HG03108 (cell line): ENCODE data around the gene MAP10.

ENCODE experiments used
- ATAC-seq: cut with Tn5 transposase; IDR thresholded peaks from one replicate; pipeline ENCODE4 v1.9.1; 2021; ENCODE audit warnings: moderate library complexity; ENCODE audit not compliant: unreplicated experiment

Gene MAP10

DNA sequence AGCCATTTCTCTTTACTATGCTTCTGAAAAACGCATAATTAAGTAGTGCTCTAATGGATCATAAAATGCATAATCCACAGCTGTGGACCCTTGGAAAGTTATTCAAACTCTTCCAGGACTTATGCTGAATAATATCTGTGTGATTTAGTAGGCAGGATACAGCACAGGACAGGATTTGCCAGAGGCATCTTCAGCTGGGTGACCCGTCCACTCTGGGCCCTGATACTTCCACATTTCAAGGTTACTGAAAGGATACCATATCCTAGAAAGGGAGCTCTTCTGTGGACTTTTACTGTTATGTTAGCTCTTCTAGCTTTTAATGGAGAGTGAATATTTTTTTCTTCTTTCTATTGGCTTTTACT lies 49.6 kb downstream of the MAP10 start:
- ATAC-seq = no peak

DNA sequence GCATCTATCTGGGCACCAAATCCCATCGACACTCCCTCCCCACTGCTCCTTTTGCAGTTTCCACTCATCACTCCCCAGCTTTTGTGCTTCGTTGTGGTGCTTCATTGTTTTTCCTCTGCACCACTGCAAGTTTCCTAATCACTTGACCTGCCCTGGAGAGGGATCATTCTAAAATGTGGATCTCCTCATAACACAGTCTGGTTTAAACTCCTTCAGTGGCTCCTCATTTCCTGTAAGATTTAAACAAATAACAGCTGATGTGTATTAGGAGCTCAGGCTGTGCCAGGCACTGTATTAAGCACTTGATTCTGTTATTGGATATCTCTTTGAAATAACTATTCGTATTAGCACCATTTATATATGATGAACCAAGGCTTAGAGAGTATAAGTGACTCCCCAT lies 51.3 kb downstream of the MAP10 start:
- no peak for ATAC-seq
